ENCODE data around the gene STRN3.

Gene STRN3

DNA sequence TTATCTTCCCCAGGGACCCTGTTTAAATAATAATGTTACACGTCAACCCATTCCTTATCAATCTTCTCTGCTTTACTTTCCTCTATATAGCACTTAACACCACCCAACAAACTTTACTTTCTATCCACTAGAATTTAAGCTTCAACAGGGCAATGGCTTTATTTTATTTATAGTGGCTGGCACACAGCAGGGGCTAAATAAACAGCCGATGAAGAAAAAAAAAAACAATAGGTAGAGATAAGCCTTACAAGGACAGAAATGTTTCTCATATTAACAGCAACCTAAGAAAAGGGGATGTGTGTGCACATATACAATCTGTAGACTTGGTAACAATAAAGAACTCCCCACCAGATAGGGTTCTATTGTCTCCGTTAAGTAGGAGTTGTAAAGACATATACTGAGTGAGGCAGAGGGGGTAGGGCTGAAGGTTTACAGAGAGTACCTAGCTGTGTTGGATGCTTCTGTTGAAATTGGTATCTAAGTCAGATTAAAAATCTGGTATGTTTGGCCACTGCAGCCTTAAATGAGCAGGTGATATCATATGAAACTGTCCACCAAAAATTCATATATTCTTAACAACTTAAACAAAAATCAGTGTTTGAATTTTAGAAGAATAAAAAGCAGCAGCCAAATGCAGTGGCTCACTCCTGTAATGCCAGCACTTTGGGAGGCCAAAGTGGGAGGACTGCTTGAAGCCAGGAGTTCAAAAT is 25.4 kb downstream of the STRN3 start:
- Histone ChIP-seq H3K27ac (no peak overlapping the region), H3K27me3 (replicated peaks) (no peaks in the 10 kb centered on the region), H3K4me3 (ENCODE audit: low read depth, low read length) (no peak overlapping the region), H3K36me3 (replicated peaks) (peaks cover 3% of the 10 kb centered on the region)
- in situ Hi-C loops (cut with HindIII; ENCODE audit: low pct_ligation_motif_present, low sequenced_read_pairs): no loop called here
- no peak for DNase-seq
- TF ChIP-seq, protein P1, sequence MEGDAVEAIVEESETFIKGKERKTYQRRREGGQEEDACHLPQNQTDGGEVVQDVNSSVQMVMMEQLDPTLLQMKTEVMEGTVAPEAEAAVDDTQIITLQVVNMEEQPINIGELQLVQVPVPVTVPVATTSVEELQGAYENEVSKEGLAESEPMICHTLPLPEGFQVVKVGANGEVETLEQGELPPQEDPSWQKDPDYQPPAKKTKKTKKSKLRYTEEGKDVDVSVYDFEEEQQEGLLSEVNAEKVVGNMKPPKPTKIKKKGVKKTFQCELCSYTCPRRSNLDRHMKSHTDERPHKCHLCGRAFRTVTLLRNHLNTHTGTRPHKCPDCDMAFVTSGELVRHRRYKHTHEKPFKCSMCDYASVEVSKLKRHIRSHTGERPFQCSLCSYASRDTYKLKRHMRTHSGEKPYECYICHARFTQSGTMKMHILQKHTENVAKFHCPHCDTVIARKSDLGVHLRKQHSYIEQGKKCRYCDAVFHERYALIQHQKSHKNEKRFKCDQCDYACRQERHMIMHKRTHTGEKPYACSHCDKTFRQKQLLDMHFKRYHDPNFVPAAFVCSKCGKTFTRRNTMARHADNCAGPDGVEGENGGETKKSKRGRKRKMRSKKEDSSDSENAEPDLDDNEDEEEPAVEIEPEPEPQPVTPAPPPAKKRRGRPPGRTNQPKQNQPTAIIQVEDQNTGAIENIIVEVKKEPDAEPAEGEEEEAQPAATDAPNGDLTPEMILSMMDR (IDR thresholded peaks at IDR 0.05; ENCODE audit: low read depth, low read length, missing control alignments): no peak

DNA sequence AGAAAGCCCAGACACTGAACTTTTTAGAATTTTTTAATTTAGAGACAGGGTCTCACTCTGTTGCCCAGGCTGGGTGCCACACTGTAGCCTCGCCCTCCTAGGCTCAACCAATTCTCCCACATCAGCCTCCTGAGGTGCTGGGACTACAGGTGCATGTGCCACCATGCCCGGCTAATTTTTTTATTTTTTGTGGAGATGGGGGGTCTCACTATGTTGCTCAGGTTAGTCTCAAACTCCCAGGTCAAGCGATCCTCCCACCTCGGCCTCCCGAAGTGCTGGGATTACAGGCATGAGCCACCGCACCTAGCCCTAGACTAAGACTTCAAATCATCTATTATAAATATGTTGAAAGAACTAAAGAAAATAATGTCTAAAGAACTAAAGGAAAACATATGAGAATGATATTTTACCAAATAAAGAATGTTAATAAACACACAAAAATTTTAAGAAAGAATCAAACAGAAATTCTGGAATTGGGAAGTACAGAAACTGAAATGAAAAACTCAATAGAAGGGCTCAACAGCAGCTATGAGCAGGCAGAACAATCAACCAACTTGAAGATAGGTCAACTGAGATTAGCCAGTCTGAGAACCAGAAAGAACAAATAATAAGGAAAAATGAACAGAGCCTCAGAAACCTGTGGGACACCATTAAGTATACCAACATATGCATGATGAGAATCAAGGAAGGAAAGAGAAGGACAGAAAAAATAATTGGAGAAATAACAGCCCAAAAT is 27.0 kb downstream of the STRN3 start:
- H3K27ac ChIP-seq: no peak overlapping the region
- H3K36me3 ChIP-seq (replicated peaks): no peaks in the 10 kb centered on the region
- H3K27me3 ChIP-seq (replicated peaks): no peaks in the 10 kb centered on the region
- DNase-seq: no peak
- in situ Hi-C loops (cut with HindIII; ENCODE audit: low pct_ligation_motif_present, low sequenced_read_pairs): no loop called here
- TF ChIP-seq, protein P1 (IDR thresholded peaks at IDR 0.05; ENCODE audit: low read depth, low read length, missing control alignments): no peak
- H3K4me3 ChIP-seq (ENCODE audit: low read depth, low read length): no peak overlapping the region

DNA sequence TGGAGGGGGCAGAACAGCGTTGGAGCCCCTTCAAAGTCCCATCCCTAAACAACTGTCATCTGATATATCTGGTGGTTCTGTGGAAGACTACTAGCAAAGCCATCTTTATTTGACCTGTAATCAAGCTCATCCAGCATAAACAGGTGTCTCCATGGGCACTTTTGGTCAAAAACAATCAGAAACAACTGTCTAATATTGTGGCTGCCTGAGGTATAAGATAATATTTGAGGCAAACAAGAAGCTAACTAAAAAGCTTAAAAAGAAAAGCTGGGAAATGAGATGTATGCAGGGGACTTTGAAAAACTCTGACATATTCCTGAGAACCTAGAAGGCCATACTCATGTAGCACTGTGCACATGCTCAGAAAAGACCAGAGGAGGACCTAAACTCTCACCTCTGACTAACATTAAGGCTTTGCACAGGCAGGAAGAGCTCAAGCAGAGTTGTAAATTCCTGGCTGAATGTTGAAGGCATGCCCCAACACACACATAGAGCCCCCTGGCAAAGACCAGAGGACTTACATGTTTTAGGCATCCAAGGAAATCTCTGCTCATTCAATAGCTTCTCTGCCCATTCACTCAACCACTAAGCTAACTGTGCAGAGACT is 28.0 kb downstream of the STRN3 start:
- no peak for DNase-seq
- Histone ChIP-seq H3K36me3 (replicated peaks) (no peaks in the 10 kb centered on the region), H3K4me3 (ENCODE audit: low read depth, low read length) (no peak overlapping the region), H3K27me3 (replicated peaks) (no peaks in the 10 kb centered on the region), H3K27ac (no peak overlapping the region)
- in situ Hi-C loops (cut with HindIII; ENCODE audit: low pct_ligation_motif_present, low sequenced_read_pairs): no loop called here
- TF ChIP-seq, protein P1 (IDR thresholded peaks at IDR 0.05; ENCODE audit: low read depth, low read length, missing control alignments): no peak

DNA sequence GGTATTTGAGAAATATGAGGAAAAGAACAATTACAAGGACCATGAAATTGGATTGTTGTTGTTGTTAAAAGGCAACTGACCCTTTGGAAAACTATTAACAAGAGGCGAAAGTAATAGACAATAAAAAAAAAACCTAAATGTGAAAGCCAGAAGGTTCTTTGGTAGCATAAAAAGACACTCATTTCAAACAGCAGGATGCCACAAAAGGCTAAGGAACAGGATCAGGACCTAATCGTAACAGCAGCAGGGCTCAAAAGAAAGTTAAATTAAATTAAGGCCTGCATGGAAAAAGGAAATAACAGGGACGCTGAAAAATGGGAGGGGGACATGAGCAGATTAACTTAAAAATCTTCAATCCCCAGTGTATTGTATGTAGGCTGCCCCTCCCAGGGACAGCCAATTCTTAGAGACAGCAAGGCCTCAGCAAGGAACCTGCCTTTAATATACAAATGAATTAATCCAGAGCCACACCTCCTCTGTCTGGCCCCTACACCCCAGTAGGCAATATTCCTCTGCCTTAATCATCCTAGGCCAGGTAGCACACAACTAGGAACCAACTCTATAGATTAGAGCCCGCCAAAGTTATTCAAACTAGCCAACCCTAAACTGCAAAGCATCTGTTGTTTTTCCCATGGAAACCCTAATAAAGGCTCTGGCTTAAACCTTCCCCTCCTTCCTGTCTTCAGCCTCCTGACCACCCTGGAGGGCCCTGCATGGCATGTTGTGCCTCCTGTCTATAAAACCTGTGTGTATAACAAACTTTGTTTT is 29.1 kb downstream of the STRN3 start:
- no peaks in the 10 kb centered on the region for H3K27me3 ChIP-seq (replicated peaks)
- H3K36me3 ChIP-seq (replicated peaks): no peaks in the 10 kb centered on the region
- H3K27ac ChIP-seq: no peak overlapping the region
- no peak for DNase-seq
- in situ Hi-C loops (cut with HindIII; ENCODE audit: low pct_ligation_motif_present, low sequenced_read_pairs): no loop called here
- TF ChIP-seq, protein P1 (IDR thresholded peaks at IDR 0.05; ENCODE audit: low read depth, low read length, missing control alignments): no peak
- H3K4me3 ChIP-seq (ENCODE audit: low read depth, low read length): no peak overlapping the region

DNA sequence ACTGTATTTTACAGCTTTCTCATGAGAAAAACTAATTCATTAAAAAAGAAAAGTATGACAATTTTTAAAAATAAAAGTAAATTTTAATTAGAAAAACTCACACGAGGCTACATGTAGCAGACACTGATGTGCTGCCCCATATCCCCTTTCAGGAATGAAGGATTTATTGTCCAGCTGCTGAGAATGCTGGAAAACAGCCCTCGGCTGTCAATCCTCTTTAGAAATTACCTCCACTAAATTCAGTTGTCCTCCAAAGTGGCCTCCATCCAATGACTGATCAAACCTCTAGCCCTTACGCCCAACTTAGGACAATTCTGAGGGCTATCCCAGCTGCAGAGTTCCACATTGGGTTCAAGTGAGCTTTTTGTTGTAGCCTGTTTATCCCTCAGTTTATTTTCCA is 30.5 kb downstream of the STRN3 start:
- no peak for DNase-seq
- in situ Hi-C loops (cut with HindIII; ENCODE audit: low pct_ligation_motif_present, low sequenced_read_pairs): no loop called here
- H3K27me3 ChIP-seq (replicated peaks): no peaks in the 10 kb centered on the region
- TF ChIP-seq, protein P1 (IDR thresholded peaks at IDR 0.05; ENCODE audit: low read depth, low read length, missing control alignments): no peak
- H3K36me3 ChIP-seq (replicated peaks): no peaks in the 10 kb centered on the region
- H3K4me3 ChIP-seq (ENCODE audit: low read depth, low read length): no peak overlapping the region
- no peak overlapping the region for H3K27ac ChIP-seq
